HFFc6 (cell line): ENCODE measurements around the gene TNFSF18. TPM values are rescaled to one million over a fixed set of nuclear protein-coding genes. Genes with fewer than 3 reads are reported as not detected.

Experiments used
- DNase-seq: peaks from one replicate; pipeline ENCODE4 v3.0.0-alpha.2; 2018
- H3K27ac Mint-ChIP-seq: 2 replicates; pipeline ENCODE4 v1.8.0; 2020; ENCODE audit warnings: mild to moderate bottlenecking, mixed read lengths
- H3K27me3 Mint-ChIP-seq: 2 replicates; pipeline ENCODE4 v1.8.0; 2021; ENCODE audit warnings: mild to moderate bottlenecking, moderate library complexity, mixed read lengths; ENCODE audit not compliant: insufficient read depth
- H3K36me3 Mint-ChIP-seq: 2 replicates; pipeline ENCODE4 v1.8.0; 2021; ENCODE audit warnings: low read depth, mixed read lengths
- H3K4me1 Mint-ChIP-seq: 2 replicates; pipeline ENCODE4 v1.8.0; 2020; ENCODE audit warnings: low read depth, mixed read lengths
- H3K4me3 Mint-ChIP-seq: 2 replicates; pipeline ENCODE4 v1.8.0; 2020; ENCODE audit warnings: mild to moderate bottlenecking, moderate library complexity, mixed read lengths
- H3K9me3 Mint-ChIP-seq: 2 replicates; pipeline ENCODE4 v1.8.0; 2020; ENCODE audit warnings: mild to moderate bottlenecking, mixed read lengths
- total RNA-seq, 6 experiments: library from RNA; stranded (reverse); fragmentation: NEBNext Ultra II Directional; extraction: Animal tissue kit (Norgen Biotek cat#: 25700); gene quantifications; 2 replicates in 1 of 6; 3 replicates in 5 of 6; pipeline ENCODE4 v1.2.3, GENCODE V29; 2021
- TF ChIP-seq, protein P1 (sequence below): fragments of 200-600 bp; sonication (generic); IDR thresholded peaks from 2 replicates; pipeline ENCODE4 v1.5.0; 2021; ENCODE audit warnings: antibody characterized with exemption, mild to moderate bottlenecking

TNFSF18 gene
- total RNA-seq, 6 experiments from 2014 or later = 0.09 to 0.17 (median 0.12) TPM; not detected in 1

DNA sequence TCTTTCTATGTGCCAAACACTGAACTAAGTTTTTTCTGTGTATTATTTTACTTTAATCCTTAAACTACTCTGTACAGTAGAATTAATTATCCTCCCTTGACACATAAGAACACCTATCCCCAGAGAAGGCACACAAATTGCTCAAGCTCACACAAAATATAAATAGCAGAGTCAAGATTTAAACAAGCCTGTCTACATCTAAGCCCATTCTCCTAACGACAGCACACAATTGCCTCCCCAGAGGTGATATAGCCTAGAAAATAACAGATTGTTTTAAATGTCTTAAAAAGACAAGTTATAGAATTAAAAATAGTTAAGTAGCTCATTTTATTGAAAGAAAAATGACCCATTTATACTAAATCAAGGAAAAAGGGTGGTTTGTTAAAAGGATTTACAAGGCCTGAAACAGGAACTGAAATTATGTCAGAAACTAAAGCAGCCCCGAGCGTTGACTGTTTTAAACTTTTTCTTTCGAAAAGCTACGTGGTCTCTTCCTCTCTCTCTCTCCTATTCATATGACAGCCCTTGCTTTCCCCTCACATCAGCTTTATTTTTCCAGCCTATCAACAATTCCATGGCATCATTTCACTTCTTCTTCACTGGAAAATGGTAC lies 30.5 kb downstream of the TNFSF18 start:
- Mint-ChIP-seq H3K27ac (no peak overlapping the region), H3K4me1 (peaks cover 11% of the 10 kb centered on the region; the same call in 1 of the 2 replicates), H3K4me3 (no peak overlapping the region), H3K27me3 (no peaks in the 10 kb centered on the region), H3K9me3 (no peaks in the 10 kb centered on the region), H3K36me3 (peaks cover 9% of the 10 kb centered on the region)
- TF ChIP-seq, protein P1, sequence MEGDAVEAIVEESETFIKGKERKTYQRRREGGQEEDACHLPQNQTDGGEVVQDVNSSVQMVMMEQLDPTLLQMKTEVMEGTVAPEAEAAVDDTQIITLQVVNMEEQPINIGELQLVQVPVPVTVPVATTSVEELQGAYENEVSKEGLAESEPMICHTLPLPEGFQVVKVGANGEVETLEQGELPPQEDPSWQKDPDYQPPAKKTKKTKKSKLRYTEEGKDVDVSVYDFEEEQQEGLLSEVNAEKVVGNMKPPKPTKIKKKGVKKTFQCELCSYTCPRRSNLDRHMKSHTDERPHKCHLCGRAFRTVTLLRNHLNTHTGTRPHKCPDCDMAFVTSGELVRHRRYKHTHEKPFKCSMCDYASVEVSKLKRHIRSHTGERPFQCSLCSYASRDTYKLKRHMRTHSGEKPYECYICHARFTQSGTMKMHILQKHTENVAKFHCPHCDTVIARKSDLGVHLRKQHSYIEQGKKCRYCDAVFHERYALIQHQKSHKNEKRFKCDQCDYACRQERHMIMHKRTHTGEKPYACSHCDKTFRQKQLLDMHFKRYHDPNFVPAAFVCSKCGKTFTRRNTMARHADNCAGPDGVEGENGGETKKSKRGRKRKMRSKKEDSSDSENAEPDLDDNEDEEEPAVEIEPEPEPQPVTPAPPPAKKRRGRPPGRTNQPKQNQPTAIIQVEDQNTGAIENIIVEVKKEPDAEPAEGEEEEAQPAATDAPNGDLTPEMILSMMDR = no peak
- DNase-seq = no peak

DNA sequence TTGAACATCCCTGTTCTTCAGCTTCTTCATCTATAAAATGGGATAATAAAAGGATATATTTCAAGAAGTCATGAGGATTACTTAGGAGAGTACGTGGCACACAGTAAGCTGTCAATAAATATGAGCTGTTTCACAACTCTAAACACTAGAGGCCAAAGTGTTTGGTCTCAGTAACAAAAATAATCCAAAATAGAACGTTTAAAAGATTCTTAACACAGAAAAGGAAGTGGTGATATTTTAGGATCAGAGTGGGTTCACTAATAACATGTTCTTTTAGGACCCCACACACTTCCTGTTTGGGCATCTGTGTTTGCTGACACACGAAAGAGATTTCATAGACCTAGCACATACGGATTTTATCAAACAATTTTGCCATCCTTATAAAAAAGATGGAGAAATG lies 32.9 kb downstream of the TNFSF18 start:
- no peak overlapping the region for H3K27ac Mint-ChIP-seq
- no peak overlapping the region for H3K4me3 Mint-ChIP-seq
- TF ChIP-seq, protein P1 = no peak
- no peaks in the 10 kb centered on the region for H3K27me3 Mint-ChIP-seq
- no peaks in the 10 kb centered on the region for H3K36me3 Mint-ChIP-seq
- no peak for DNase-seq
- peaks cover 6% of the 10 kb centered on the region; the same call in 1 of the 2 replicates for H3K4me1 Mint-ChIP-seq
- H3K9me3 Mint-ChIP-seq = no peaks in the 10 kb centered on the region

DNA sequence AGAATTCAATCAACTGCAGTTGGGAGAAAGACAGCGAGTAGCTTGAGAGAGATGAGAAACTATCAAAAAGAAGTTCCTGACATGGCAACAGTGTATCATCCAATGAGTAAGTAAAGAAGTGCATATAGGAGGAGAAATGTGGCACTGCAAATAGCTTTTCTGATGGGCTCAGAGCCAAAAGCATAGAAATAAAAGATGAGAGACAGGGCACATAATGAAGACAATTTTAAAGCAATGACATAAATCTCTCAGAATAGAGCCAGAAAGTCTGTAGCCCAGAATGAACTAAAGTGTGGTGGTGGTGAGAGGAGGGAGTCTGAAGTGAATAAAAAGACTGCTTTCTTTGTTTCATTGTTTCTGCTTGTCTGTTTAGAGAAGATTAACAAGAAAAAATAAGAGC lies 34.3 kb downstream of the TNFSF18 start:
- H3K4me3 Mint-ChIP-seq = no peak overlapping the region
- no peaks in the 10 kb centered on the region for H3K9me3 Mint-ChIP-seq
- H3K36me3 Mint-ChIP-seq = no peaks in the 10 kb centered on the region
- no peak for DNase-seq
- H3K4me1 Mint-ChIP-seq = peaks cover 6% of the 10 kb centered on the region
- TF ChIP-seq, protein P1 = no peak
- no peaks in the 10 kb centered on the region for H3K27me3 Mint-ChIP-seq
- no peak overlapping the region for H3K27ac Mint-ChIP-seq

DNA sequence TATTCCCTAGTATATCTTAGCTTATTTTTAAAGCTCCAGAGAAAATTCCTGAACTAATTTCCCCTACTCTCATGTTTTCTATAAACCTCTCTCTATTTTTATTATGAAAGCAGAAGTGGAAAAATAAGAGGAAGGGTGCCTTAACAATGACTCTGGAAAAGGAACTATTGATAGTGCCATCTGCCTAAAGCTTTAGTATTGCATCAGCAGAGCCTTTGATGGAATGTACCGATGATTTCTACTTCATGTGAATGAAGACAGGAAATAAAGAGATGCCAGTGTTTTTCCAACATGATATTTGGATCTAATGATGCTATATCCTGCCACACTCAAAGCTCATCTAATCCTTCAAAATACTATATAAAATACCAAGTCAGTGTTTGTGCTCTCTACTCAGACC lies 35.1 kb downstream of the TNFSF18 start:
- no peak for DNase-seq
- Mint-ChIP-seq H3K27me3 (no peaks in the 10 kb centered on the region), H3K4me3 (no peak overlapping the region), H3K27ac (no peak overlapping the region), H3K36me3 (no peaks in the 10 kb centered on the region), H3K9me3 (no peaks in the 10 kb centered on the region), H3K4me1 (peaks cover 6% of the 10 kb centered on the region)
- TF ChIP-seq, protein P1 = no peak

DNA sequence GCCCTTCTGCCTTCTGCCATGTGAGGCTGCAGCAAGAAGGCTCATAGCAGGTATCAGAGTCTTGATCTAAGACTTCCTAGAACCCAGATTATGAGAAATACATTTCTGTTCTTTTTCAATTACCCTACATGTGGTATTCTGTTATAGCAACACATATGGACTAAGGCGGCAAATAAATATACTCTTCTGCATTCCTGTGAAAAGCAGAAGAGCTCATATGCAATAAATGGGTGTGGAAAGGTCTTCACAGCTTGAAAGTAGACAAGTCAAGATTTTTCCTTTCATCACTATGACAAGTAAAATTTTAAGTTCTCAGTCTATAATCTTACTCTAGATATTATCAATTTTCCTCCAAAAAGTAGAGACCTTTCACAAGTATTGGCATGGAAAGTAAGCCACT lies 36.6 kb downstream of the TNFSF18 start:
- H3K9me3 Mint-ChIP-seq = no peaks in the 10 kb centered on the region
- no peaks in the 10 kb centered on the region for H3K27me3 Mint-ChIP-seq
- H3K4me1 Mint-ChIP-seq = peaks cover 7% of the 10 kb centered on the region
- no peak for DNase-seq
- TF ChIP-seq, protein P1 = no peak
- H3K27ac Mint-ChIP-seq = no peak overlapping the region
- H3K4me3 Mint-ChIP-seq = no peak overlapping the region
- H3K36me3 Mint-ChIP-seq = no peaks in the 10 kb centered on the region
